Caco-2 (cell line): ENCODE results near the gene IKZF1. TPM values are rescaled to one million over a fixed set of nuclear protein-coding genes. Genes with fewer than 3 reads are reported as not detected.
A peak's percentile ranks its signal among the peaks of the same experiment; 100 is the strongest.

ENCODE experiments used
- BruUV-seq: library from RNA; stranded (reverse); fragments of 400-500 nt; replicated peaks from 2 replicates; lab custom pipeline; 2021; lab: Mats Ljungman, UMichigan
- CTCF ChIA-PET: fragments of 300-600 bp; sonication (Branson Sonifier 250); formaldehyde crosslinking; loops from one replicate; lab custom pipeline; 2022; ENCODE audit warnings: antibody characterized with exemption; lab: Charles Lee
- POLR2A ChIA-PET: fragments of 300-600 bp; sonication (Branson Sonifier 250); formaldehyde crosslinking; loops from one replicate; lab custom pipeline; 2022; ENCODE audit warnings: antibody characterized with exemption; lab: Charles Lee
- DNase-seq, 2 experiments: peaks; one replicate each; pipeline versions ENCODE4 v3.0.0 to v3.0.0-alpha.2; 2020 to 2022
- H3K27me3 ChIP-seq: replicated peaks from 2 replicates; pipeline ENCODE4 v1.6.0; 2011; ENCODE audit warnings: low read length; ENCODE audit not compliant: control insufficient read depth, insufficient read depth
- H3K36me3 ChIP-seq: 2 replicates; pipeline ENCODE4 v1.5.1; 2011; ENCODE audit warnings: low read length; ENCODE audit not compliant: control insufficient read depth, insufficient read depth
- H3K4me1 ChIP-seq: fragments of 250-450 bp; sonication (Bioruptor Pico); 2 replicates; pipeline ENCODE4 v1.5.1; 2020; ENCODE audit warnings: mild to moderate bottlenecking
- H3K4me3 ChIP-seq: 2 replicates; pipeline ENCODE4 v1.5.1; 2011; ENCODE audit warnings: low read depth, mild to moderate bottlenecking, control low read depth, low read length
- H3K9me3 ChIP-seq: fragments of 250-450 bp; sonication (Bioruptor Pico); 2 replicates; pipeline ENCODE4 v1.5.1; 2020; ENCODE audit warnings: mild to moderate bottlenecking, moderate library complexity
- H3K27ac Mint-ChIP-seq: one replicate; pipeline ENCODE4 v1.8.0; 2022; ENCODE audit warnings: mixed read lengths; ENCODE audit not compliant: unreplicated experiment
- H3K27me3 Mint-ChIP-seq: one replicate; pipeline ENCODE4 v1.8.0; 2022; ENCODE audit warnings: mixed read lengths; ENCODE audit not compliant: insufficient read depth, unreplicated experiment
- H3K36me3 Mint-ChIP-seq: one replicate; pipeline ENCODE4 v1.8.0; 2022; ENCODE audit warnings: mild to moderate bottlenecking, mixed read lengths; ENCODE audit not compliant: insufficient read depth, unreplicated experiment
- H3K4me1 Mint-ChIP-seq: one replicate; pipeline ENCODE4 v1.8.0; 2022; ENCODE audit warnings: low read depth, mixed read lengths; ENCODE audit not compliant: unreplicated experiment
- H3K4me3 Mint-ChIP-seq: one replicate; pipeline ENCODE4 v1.8.0; 2022; ENCODE audit warnings: mild to moderate bottlenecking, moderate library complexity, mixed read lengths; ENCODE audit not compliant: unreplicated experiment
- H3K9me3 Mint-ChIP-seq: one replicate; pipeline ENCODE4 v1.8.0; 2022; ENCODE audit warnings: mixed read lengths; ENCODE audit not compliant: unreplicated experiment
- CTCF ChIP-seq, 2 experiments: fragments of 200-600 bp in 1 of 2; IDR thresholded peaks; 1 replicate in 1 of 2; 2 replicates in 1 of 2; pipeline versions ENCODE4 v1.5.1 to v1.8.0; 2011 to 2022; ENCODE audit warnings: antibody characterized with exemption in 1 of 2, control low read depth in 1 of 2, inconsistent platforms in 1 of 2, low read depth in 1 of 2, low read length in 1 of 2, mild to moderate bottlenecking in 1 of 2, moderate library complexity in 1 of 2; ENCODE audit not compliant: insufficient read depth in 1 of 2, severe bottlenecking in 1 of 2, unreplicated experiment in 1 of 2
- intact Hi-C: fragments of 100-400 bp; cut with micrococcal nuclease; formaldehyde crosslinking; loops from one replicate; pipeline ENCODE4 v1.10.0; 2022; ENCODE audit not compliant: unreplicated experiment
- total RNA-seq: library from RNA; stranded (reverse); gene quantifications from 2 replicates; pipeline ENCODE4 v1.2.3, GENCODE V29; 2022

IKZF1 gene
- total RNA-seq, 1 experiment from 2014 or later: not detected

- Mint-ChIP-seq H3K36me3 (peaks cover 7% of the 10 kb centered on the region), H3K4me1 (peaks cover 35% of the 10 kb centered on the region), H3K4me3 (peak overlapping the region; percentile 25), H3K27ac (peak overlapping the region; percentile 78), H3K27me3 (no peaks in the 10 kb centered on the region), H3K9me3 (no peaks in the 10 kb centered on the region)
- H3K36me3 ChIP-seq: no peaks in the 10 kb centered on the region
- H3K4me1 ChIP-seq: peaks cover 30% of the 10 kb centered on the region
- TF ChIP-seq CTCF (IDR thresholded peaks at IDR 0.05; ENCODE audit: insufficient read depth in 1 of 2, low read depth in 1 of 2, low read length in 1 of 2, severe bottlenecking in 1 of 2, unreplicated experiment in 1 of 2): no peak
- no peak overlapping the region for H3K4me3 ChIP-seq
- intact Hi-C loops: loop anchor here (5.0 kb wide), 1 partner anchor 100 kb away; no protein-coding TSS in a partner anchor
- BruUV-seq: no TSS peak
- POLR2A ChIA-PET: no interaction called here
- peaks cover 6% of the 10 kb centered on the region; the same call in 1 of the 2 replicates for H3K9me3 ChIP-seq
- no peak for DNase-seq
- no peaks in the 10 kb centered on the region for H3K27me3 ChIP-seq
- CTCF ChIA-PET: interaction anchor here (0.9 to 2.4 kb wide), 3 partner anchors 9 to 232 kb away, joined by 3 to 18 read pairs (median 3); no protein-coding TSS in a partner anchor
Observed at GRCh38 chr7:50427518-50427917, 123.0 kb downstream of the IKZF1 start.

GRCh38 chr7:50428911-50429310 is 124.4 kb downstream of the IKZF1 start:
- peaks cover 26% of the 10 kb centered on the region for H3K4me1 Mint-ChIP-seq
- H3K9me3 Mint-ChIP-seq: no peaks in the 10 kb centered on the region
- no peaks in the 10 kb centered on the region for H3K27me3 Mint-ChIP-seq
- peak overlapping the region; percentile 13 for H3K27ac Mint-ChIP-seq
- H3K36me3 ChIP-seq: no peaks in the 10 kb centered on the region
- intact Hi-C loops: loop anchor here (5.0 kb wide), 1 partner anchor 98 kb away; no protein-coding TSS in a partner anchor
- POLR2A ChIA-PET: no interaction called here
- no peak overlapping the region for H3K4me3 ChIP-seq
- H3K36me3 Mint-ChIP-seq: peaks cover 7% of the 10 kb centered on the region
- TF ChIP-seq CTCF (IDR thresholded peaks at IDR 0.05; ENCODE audit: insufficient read depth in 1 of 2, low read depth in 1 of 2, low read length in 1 of 2, severe bottlenecking in 1 of 2, unreplicated experiment in 1 of 2): no peak
- DNase-seq: no peak
- no peak overlapping the region for H3K4me3 Mint-ChIP-seq
- CTCF ChIA-PET: no interaction called here
- BruUV-seq: no TSS peak
- H3K4me1 ChIP-seq: peaks cover 30% of the 10 kb centered on the region
- H3K27me3 ChIP-seq: no peaks in the 10 kb centered on the region
- peaks cover 6% of the 10 kb centered on the region; the same call in 1 of the 2 replicates for H3K9me3 ChIP-seq

DNA sequence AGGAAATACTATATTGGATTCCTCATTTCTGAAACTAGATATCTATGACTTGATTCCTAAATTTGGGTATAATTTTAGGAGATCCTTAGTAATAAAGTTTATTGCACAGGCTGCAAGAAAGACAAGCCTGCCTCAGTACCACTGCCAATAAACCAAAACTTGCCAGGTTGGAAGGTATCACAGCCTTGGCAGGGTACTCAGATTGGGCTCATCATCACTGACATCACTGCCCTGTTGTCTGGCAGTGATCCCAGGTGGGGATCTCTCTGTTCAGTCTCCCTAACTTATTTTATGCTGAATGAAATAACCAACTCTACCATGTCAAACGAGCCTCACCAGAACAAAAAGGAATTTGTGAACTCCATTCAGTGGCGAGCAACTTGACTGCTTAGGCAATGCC is 126.8 kb downstream of the IKZF1 start:
- Mint-ChIP-seq H3K27me3 (no peaks in the 10 kb centered on the region), H3K36me3 (peaks cover 7% of the 10 kb centered on the region), H3K27ac (no peak overlapping the region), H3K4me3 (no peak overlapping the region), H3K4me1 (peaks cover 19% of the 10 kb centered on the region), H3K9me3 (no peaks in the 10 kb centered on the region)
- Histone ChIP-seq H3K4me3 (no peak overlapping the region), H3K36me3 (no peaks in the 10 kb centered on the region), H3K4me1 (peaks cover 28% of the 10 kb centered on the region), H3K9me3 (peaks cover under 1% of the 10 kb centered on the region; the same call in 1 of the 2 replicates), H3K27me3 (no peaks in the 10 kb centered on the region)
- no peak for DNase-seq
- POLR2A ChIA-PET: no interaction called here
- intact Hi-C loops: no loop called here
- CTCF ChIA-PET: no interaction called here
- TF ChIP-seq CTCF (IDR thresholded peaks at IDR 0.05; ENCODE audit: insufficient read depth in 1 of 2, low read depth in 1 of 2, low read length in 1 of 2, severe bottlenecking in 1 of 2, unreplicated experiment in 1 of 2): no peak
- no TSS peak for BruUV-seq
